Epithelial cell of esophagus (primary cell): ENCODE data around the gene C15orf39.

ENCODE experiments used
- DNase-seq: peaks from one replicate; pipeline ENCODE4 v3.0.0; 2010; ENCODE audit warnings: low read depth
- H3K4me3 ChIP-seq: 2 replicates; pipeline ENCODE4 v1.5.1; 2011; ENCODE audit warnings: mild to moderate bottlenecking, low read length, control low read depth
- TF ChIP-seq, protein P1 (sequence below): IDR thresholded peaks from 2 replicates; pipeline ENCODE4 v1.5.1; 2011; ENCODE audit warnings: low read depth, mild to moderate bottlenecking, low read length, control low read depth, inconsistent platforms; ENCODE audit not compliant: insufficient read depth; ENCODE audit errors: missing control alignments

Gene C15orf39

DNA sequence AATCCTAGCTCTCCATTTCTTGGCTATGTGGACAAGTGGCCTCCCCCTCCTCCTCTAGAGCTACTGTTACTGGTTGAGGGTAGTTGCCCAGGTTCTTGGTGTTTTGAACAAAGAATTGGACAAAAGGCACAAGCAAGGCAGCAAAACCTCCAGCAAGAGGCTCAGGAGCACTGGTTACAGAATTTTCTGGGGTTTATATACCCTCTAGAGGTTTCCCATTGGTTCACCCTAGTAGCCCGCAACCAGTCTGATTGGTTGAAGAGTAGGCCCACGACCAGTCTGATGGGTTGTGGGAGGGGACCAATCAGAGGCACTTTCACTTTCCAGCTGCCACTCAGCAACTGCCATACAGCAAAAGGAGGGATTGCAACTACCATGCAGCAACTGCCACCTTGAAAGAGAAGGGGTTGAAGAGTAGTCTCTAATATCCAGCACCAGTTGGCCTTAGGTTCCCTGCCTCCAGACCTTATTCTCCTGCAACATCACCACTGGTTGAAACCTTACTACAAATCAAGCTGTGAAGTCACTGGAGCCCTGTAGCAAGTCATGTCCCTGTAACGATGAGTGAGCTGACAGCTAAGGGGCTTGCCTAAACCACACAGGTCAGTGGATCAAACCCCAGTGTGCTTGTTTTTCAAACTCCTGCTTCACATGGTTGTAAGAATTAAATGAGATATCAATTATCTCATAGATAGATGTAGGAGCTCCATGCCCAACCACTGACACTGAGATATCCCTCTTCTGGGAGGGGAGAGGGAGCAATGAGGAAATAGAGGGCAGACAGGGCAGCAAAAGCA, 2.9 kb upstream of the C15orf39 start:
- DNase-seq: peak; percentile 37
- no peak overlapping the region for H3K4me3 ChIP-seq
- TF ChIP-seq, protein P1, sequence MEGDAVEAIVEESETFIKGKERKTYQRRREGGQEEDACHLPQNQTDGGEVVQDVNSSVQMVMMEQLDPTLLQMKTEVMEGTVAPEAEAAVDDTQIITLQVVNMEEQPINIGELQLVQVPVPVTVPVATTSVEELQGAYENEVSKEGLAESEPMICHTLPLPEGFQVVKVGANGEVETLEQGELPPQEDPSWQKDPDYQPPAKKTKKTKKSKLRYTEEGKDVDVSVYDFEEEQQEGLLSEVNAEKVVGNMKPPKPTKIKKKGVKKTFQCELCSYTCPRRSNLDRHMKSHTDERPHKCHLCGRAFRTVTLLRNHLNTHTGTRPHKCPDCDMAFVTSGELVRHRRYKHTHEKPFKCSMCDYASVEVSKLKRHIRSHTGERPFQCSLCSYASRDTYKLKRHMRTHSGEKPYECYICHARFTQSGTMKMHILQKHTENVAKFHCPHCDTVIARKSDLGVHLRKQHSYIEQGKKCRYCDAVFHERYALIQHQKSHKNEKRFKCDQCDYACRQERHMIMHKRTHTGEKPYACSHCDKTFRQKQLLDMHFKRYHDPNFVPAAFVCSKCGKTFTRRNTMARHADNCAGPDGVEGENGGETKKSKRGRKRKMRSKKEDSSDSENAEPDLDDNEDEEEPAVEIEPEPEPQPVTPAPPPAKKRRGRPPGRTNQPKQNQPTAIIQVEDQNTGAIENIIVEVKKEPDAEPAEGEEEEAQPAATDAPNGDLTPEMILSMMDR: no peak

DNA sequence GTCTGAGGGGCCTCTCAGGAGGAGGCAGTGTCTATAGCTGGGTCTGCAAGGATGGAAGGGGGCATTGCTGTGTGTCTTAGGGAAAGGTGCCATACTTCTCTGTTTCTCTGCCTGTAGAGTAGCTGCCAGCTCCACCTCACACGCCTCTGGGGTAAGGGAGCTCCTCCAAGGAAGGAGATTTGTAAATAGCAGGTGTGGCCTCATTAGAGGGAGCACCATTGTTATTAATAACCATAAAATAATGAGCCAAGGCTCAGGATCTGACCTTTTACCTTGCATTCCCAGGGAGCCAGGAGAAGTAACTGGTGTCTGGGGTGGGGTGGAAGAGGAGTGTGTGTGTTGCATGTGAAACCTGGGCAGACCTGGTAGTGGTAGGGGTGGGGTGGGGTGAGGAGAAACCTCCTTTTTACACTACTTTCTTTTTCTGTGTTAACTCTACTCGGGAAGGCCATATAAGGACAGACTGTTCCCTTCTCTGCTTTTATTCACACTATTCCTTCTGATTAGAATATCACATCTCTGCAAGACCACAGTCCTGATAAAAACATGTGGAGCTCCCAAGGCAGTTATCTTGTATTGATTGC, 2.2 kb upstream of the C15orf39 start:
- no peak for DNase-seq
- TF ChIP-seq, protein P1: no peak

DNA sequence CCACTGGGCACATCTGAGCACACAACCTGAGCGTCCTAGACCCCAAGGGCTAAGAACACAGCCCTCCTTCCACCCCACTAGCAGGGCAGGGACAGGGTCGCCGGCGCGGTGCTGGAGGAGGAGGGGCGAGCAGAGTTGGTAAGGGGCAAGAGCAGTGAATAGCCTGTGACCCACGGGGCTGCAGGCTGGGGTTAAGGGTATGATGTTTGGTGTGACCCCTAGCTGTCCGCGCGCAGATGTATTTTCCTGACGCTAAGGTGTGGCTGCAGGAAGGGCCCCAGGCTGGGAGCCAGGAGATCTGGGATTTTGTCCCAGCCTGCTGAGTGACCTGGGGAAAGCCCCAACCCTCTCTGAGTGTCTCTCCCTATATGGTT, 1.3 kb upstream of the C15orf39 start:
- no peak for DNase-seq
- TF ChIP-seq, protein P1: no peak
- no peak overlapping the region for H3K4me3 ChIP-seq

More for the DNA sequence above, 2.2 kb upstream of the C15orf39 start:
- no peak overlapping the region for H3K4me3 ChIP-seq

GRCh38 chr15:75200765-75201615, 692 bp upstream of the C15orf39 start:
- peak overlapping the region; percentile 54 for H3K4me3 ChIP-seq
- peak; percentile 94 for DNase-seq
- TF ChIP-seq, protein P1: no peak

- H3K4me3 ChIP-seq: peak overlapping the region; percentile 85
- TF ChIP-seq, protein P1: no peak
- peak; percentile 66 for DNase-seq
These were observed 752 bp downstream of the C15orf39 start for GRCh38 chr15:75202251-75203016.
